Activated CD8-positive, alpha-beta memory T cell treated with anti-CD3 and anti-CD28 coated beads, Interleukin-2, amount 10 ng/mL, durations not matched to agents 7 days and 5 days (primary cell): Measurements from ENCODE around the gene GFER. TPM values are rescaled to one million over a fixed set of nuclear protein-coding genes. Genes with fewer than 3 reads are reported as not detected.
"Not testable (repeated sequence)": the region's sequence is repeated elsewhere in the genome, so short reads cannot be mapped to it uniquely, and the experiment has no call there.

Source experiments
- ATAC-seq: fragments of 150-1000 bp; cut with Tn5 transposase; one replicate; pipeline ENCODE4 v1.10.0; 2021; ENCODE audit warnings: moderate library complexity
- CTCF ChIA-PET: fragments of 350-600 bp; sonication (Branson Sonifier 250); formaldehyde crosslinking; loops from one replicate; lab custom pipeline; 2021; ENCODE audit warnings: antibody characterized with exemption; lab: Charles Lee
- DNase-seq: peaks from one replicate; pipeline ENCODE4 v3.0.0-alpha.2; 2020
- H3K27ac Mint-ChIP-seq: one replicate; pipeline ENCODE4 v1.8.0; 2021; ENCODE audit warnings: mild to moderate bottlenecking, mixed read lengths
- H3K27me3 Mint-ChIP-seq: one replicate; pipeline ENCODE4 v1.8.0; 2021; ENCODE audit warnings: mixed read lengths
- H3K36me3 Mint-ChIP-seq: one replicate; pipeline ENCODE4 v1.8.0; 2021; ENCODE audit warnings: mild to moderate bottlenecking, mixed read lengths
- H3K4me1 Mint-ChIP-seq: one replicate; pipeline ENCODE4 v1.8.0; 2021; ENCODE audit warnings: mixed read lengths
- H3K4me3 Mint-ChIP-seq: one replicate; pipeline ENCODE4 v1.8.0; 2021; ENCODE audit warnings: mild to moderate bottlenecking, moderate library complexity, mixed read lengths
- H3K9me3 Mint-ChIP-seq: one replicate; pipeline ENCODE4 v1.8.0; 2022; ENCODE audit warnings: low read depth, mixed read lengths
- total RNA-seq, 2 experiments: library from RNA; stranded (reverse); gene quantifications; one replicate each; pipeline ENCODE4 v1.2.3, GENCODE V29; 2021

Gene GFER
- total RNA-seq, 2 experiments from 2014 or later = 33.5 to 40.9 TPM

DNA sequence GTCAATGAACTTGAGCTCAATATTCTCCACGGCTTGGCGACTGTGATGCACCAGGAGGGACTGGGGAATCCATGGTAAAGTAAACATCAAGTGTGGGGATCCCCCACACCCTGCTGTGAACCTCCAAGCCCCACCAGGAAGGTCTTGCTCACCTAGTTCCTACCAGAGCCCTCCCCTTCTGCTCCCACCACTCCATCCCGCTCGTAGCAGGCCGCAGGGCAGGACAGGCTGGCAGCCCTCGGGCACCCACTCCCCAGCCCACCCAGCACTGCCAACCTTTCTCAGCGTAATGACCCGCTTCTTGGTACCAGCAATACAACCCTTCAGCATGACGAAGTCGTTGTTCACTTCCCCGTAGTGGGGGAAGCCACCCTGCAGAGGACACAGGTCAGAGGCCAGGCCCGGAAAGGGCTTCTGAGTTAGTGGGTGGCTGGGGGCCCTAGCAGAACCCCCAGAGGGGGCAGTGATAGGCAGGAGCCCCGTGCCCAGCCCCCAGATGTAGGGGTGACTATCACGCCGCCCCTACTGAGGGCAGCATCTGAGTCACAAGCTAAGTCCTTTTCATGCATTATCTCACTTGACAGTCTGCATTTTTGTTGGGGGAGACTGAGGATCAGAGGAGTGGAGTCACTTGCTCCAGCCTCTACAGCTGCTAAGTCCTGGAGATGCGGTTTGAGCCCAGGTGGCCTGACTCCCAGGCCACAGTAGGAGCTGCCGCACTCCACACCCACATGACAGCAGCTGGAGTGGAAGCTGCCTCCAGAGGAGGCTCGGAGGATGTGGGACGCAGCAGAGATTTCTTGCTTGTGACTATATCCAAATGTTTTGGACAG is 38.2 kb upstream of the GFER start:
- no peak overlapping the region for H3K27ac Mint-ChIP-seq
- H3K36me3 Mint-ChIP-seq = no peaks in the 10 kb centered on the region
- H3K27me3 Mint-ChIP-seq = no peaks in the 10 kb centered on the region
- no peaks in the 10 kb centered on the region for H3K9me3 Mint-ChIP-seq
- H3K4me3 Mint-ChIP-seq = no peak overlapping the region
- peaks cover 26% of the 10 kb centered on the region for H3K4me1 Mint-ChIP-seq
- ATAC-seq (no peak), DNase-seq (no peak)
- CTCF ChIA-PET = interaction anchor here (0.8 to 1.2 kb wide), 2 partner anchors 17 to 20 kb away, joined by 3 read pairs; no protein-coding TSS in a partner anchor

DNA sequence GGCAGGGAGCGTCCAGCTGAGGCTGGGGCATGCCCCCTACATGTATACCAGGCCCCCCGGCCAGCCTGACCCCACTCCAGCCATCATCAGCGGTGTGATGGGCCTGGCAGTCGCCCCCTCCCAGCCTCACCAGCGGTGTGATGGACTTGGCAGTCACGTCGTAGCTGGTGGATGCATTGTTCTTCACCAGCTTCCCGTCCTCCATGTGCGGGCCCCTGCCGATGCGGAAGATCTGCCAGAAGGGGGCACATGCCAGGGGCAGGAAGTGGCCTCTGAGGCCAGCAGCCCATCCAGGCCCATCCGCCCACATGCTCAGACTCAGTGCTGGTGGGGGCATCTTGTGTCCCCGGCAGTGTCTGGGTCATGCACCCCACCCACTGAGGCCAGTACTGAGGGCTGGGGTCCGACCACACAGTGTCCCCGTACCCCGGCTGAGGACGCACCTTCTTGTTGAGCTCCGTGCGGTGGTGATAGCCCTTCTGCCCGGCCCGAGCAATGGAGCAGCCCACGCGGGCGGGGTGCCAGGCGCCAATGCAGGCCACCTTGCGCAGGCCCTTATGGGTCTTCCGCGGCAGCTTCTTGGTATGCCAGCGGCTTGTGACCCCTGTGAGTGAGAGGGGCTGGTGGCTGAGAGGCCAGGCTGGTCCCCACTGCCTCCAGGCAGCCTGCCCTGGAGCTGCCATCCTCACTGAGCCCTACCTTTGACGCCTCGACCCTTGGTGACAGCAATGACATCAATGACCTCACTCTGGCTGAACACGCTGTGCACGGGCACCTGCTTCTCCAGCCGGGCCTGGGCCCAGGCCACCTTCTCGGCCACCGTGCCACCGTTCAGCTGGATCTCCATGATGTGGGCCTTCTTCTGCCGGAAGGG is 37.3 kb upstream of the GFER start:
- DNase-seq = no peak
- H3K36me3 Mint-ChIP-seq = no peaks in the 10 kb centered on the region
- H3K9me3 Mint-ChIP-seq = no peaks in the 10 kb centered on the region
- H3K4me1 Mint-ChIP-seq = peaks cover 23% of the 10 kb centered on the region
- ATAC-seq = no peak
- no peaks in the 10 kb centered on the region for H3K27me3 Mint-ChIP-seq
- no peak overlapping the region for H3K27ac Mint-ChIP-seq
- CTCF ChIA-PET = no interaction called here
- H3K4me3 Mint-ChIP-seq = no peak overlapping the region

DNA sequence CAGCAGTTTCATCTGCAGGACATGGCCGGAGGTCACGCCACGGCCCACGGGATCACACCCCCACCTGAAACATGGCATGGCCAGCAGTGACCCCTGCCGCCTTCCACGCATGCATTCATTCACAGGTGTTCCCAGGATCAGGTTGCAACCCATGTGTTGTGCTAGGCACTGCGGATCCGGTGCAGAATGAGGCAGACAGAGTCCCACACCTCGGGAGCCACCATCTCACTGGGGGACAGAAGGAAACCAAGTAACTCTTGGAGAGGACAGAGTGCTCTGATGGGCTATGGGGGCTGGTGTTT is 36.7 kb upstream of the GFER start:
- Mint-ChIP-seq H3K9me3 (no peaks in the 10 kb centered on the region), H3K4me1 (peaks cover 17% of the 10 kb centered on the region), H3K36me3 (no peaks in the 10 kb centered on the region), H3K4me3 (no peak overlapping the region), H3K27me3 (no peaks in the 10 kb centered on the region), H3K27ac (no peak overlapping the region)
- ATAC-seq (no peak), DNase-seq (no peak)
- CTCF ChIA-PET = no interaction called here

DNA sequence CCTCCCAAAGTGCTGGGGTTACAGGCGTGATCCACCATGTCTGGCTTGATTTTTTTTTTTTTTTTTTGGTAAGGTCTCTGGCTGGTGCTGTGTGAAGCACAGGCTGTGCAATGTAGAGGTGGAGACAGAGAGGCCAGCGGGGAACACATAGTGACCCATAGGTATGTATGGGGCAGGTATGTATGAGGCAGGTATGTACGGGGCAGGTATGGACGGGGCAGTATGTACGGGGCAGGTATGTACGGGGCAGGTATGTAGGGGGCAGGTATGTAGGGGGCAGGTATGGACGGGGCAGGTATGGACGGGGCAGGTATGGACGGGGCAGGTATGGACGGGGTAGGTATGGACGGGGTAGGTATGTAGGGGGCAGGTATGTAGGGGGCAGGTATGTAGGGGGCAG is 34.5 kb upstream of the GFER start:
- Mint-ChIP-seq H3K9me3 (no peaks in the 10 kb centered on the region), H3K36me3 (no peaks in the 10 kb centered on the region), H3K4me3 (no peak overlapping the region), H3K27ac (no peak overlapping the region), H3K4me1 (peaks cover 5% of the 10 kb centered on the region), H3K27me3 (no peaks in the 10 kb centered on the region)
- CTCF ChIA-PET = interaction anchor here (1.2 kb wide), 1 partner anchor 36 kb away, joined by 3 read pairs; no protein-coding TSS in a partner anchor
- DNase-seq (no peak), ATAC-seq (no peak)

DNA sequence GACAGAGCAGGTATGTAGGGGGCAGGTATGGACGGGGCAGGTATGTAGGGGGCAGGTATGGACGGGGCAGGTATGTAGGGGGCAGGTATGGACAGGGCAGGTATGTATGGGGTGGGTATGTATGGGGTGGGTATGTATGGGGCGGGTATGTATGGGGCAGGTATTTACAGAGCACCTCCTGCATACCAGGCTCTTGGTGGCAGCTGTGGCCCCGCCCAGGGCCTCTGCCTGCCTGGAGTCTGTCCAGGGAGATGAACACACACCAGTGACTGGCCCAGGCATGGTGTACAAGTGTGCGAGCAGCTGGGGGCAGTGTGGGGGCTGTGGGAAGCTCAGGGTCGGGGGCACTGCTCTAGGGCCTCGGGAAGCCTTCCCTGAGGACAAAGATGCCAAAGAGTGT is 33.9 kb upstream of the GFER start:
- ATAC-seq (no peak), DNase-seq (no peak)
- Mint-ChIP-seq H3K27me3 (no peaks in the 10 kb centered on the region), H3K4me3 (no peak overlapping the region), H3K4me1 (peaks cover 2% of the 10 kb centered on the region), H3K36me3 (no peaks in the 10 kb centered on the region), H3K9me3 (no peaks in the 10 kb centered on the region), H3K27ac (no peak overlapping the region)
- CTCF ChIA-PET = interaction anchor here (1.2 kb wide), 1 partner anchor 35 kb away, joined by 3 read pairs; no protein-coding TSS in a partner anchor

DNA sequence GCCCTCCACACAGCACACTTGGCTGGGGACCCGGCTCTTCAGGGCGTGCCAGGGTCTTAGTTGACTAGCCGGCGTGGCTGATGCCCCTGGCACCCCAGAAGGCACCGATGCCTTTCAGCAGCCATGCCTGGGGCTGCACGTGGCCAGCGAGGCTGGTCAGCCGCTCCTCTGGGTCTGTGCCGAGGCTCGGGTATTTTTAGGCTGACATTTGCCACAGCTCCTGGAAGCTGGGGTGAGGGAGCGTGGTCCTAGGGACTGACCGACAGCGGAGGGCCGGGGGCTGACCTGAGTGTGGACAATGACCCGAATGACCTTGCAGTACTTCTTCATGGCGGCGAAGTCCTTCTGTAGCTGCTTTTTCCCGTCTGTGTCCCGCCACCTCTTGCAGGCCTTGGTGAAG is 33.4 kb upstream of the GFER start:
- Mint-ChIP-seq H3K4me1 (peaks cover 2% of the 10 kb centered on the region), H3K4me3 (no peak overlapping the region), H3K27ac (no peak overlapping the region), H3K9me3 (no peaks in the 10 kb centered on the region), H3K36me3 (no peaks in the 10 kb centered on the region), H3K27me3 (no peaks in the 10 kb centered on the region)
- no peak for ATAC-seq
- DNase-seq = no peak
- CTCF ChIA-PET = interaction anchor here (1.2 kb wide), 2 partner anchors 35 to 54 kb away, joined by 3 read pairs; no protein-coding TSS in a partner anchor

DNA sequence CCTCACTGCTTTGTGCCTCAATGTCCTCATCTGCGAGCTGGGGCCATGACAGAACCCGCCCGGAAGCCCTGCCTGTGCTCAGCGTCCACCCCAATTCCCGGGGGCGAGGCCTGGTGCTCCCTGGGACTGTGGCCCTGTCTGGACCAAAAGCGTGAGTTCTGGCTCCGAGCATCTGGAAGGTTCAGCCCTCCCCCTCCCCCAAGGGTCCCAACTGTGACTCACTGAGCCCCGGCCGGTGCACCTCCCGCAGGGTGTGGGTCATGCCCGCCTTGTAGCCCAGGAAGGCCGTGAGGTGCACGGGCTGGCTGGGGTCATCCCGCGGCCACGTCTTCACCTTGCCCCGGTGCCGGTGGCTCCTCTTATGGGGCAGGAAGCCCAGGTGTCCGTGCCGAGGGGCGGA is 30.3 kb upstream of the GFER start:
- H3K27me3 Mint-ChIP-seq = peaks cover 2% of the 10 kb centered on the region
- no peak overlapping the region for H3K4me3 Mint-ChIP-seq
- no peak overlapping the region for H3K27ac Mint-ChIP-seq
- CTCF ChIA-PET = no interaction called here
- DNase-seq = no peak
- H3K4me1 Mint-ChIP-seq = peaks cover 5% of the 10 kb centered on the region
- no peaks in the 10 kb centered on the region for H3K9me3 Mint-ChIP-seq
- H3K36me3 Mint-ChIP-seq = no peaks in the 10 kb centered on the region
- no peak for ATAC-seq

DNA sequence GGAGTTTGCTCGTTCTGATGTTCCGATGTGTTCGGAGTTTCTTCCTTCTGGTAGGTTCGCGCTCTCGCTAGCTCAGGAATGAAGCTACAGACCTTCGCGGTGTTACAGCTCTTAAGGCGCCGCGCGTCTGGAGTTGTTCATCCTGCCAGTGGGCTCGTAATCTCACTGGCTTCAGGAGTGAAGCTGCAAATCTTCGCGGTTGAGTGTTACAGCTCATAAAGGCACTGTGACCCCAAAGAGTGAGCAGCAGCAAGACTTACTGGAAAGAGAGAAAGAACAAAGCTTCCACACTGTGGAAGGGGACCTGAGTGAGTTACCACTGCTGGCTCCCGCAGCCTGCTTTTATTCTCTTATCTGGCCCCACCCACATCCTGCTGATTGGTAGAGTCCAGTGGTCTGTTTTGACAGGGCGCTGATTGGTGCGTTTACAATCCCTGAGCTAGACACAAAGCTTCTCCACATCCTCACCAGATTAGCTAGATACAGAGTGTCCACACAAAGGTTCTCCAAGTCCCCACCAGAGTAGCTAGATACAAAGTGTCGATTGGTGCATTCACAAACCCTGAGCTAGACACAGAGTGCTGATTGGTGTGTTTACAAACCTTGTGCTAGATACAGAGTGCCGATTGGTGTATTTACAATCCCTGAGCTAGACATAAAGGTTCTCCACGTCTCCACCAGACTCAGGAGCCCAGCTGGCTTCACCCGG is 26.4 kb upstream of the GFER start:
- not testable (repeated sequence) for ATAC-seq, H3K4me3 Mint-ChIP-seq, H3K27me3 Mint-ChIP-seq, H3K9me3 Mint-ChIP-seq, DNase-seq, H3K27ac Mint-ChIP-seq
- CTCF ChIA-PET = interaction anchor here (0.9 to 1.6 kb wide), 2 partner anchors 15 to 24 kb away, joined by 3 to 4 read pairs; partner anchors contain the start of genes MSRB1 and NOXO1
- Mint-ChIP-seq H3K4me1 (peaks cover 32% of the 10 kb centered on the region), H3K36me3 (peaks cover 17% of the 10 kb centered on the region)

DNA sequence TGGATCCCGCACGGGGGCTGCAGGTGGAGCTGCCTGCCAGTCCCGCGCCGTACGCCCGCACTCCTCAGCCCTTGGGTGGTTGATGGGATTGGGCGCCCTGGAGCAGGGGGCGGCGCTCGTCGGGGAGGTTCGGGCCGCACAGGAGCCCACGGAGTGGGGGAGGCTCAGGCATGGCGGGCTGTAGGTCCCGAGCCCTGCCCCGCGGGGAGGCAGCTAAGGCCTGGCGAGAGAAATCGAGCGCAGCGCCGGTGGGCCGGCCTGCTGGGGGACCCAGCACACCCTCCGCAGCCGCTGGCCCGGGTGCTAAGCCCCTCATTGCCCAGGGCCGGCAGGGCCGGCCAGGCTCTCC is 25.9 kb upstream of the GFER start:
- not testable (repeated sequence) for H3K27me3 Mint-ChIP-seq, H3K9me3 Mint-ChIP-seq, H3K27ac Mint-ChIP-seq, ATAC-seq, H3K4me3 Mint-ChIP-seq, DNase-seq
- CTCF ChIA-PET = interaction anchor here (0.9 to 1.6 kb wide), 2 partner anchors 15 to 24 kb away, joined by 3 to 4 read pairs; partner anchors contain the start of genes MSRB1 and NOXO1
- peaks cover 22% of the 10 kb centered on the region for H3K36me3 Mint-ChIP-seq
- peaks cover 36% of the 10 kb centered on the region for H3K4me1 Mint-ChIP-seq

DNA sequence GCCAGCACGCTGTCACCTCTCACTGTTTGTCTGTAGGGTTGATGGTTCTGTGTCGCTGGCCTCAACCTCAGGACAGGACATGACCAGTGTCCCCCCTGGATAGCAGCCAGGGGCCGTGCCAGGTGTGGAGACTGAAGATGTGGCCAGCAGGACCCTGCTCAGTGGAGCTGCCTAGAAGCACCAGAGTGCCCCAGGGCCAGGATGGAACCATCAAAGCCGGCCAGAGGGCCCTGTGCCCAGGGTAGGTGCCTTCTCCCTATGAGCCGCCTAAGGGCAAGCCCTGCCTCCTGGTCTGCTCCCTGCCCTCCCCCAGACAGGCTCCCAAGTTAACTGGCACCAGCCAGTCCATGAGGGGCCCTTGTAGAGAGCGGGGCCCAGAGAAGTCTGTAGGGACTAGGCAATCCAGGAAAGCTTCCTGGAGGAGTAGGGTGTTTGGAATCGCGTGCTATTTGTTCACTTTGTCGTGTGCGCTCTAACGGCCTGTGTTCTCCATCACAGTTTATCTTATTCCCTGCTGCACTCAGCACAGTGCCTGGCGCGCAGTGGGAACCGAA is 25.2 kb upstream of the GFER start:
- H3K4me1 Mint-ChIP-seq = peaks cover 43% of the 10 kb centered on the region
- ATAC-seq = peak; percentile 0
- peak overlapping the region; percentile 88 for H3K4me3 Mint-ChIP-seq
- no peaks in the 10 kb centered on the region for H3K9me3 Mint-ChIP-seq
- peak overlapping the region; percentile 94 for H3K27ac Mint-ChIP-seq
- CTCF ChIA-PET = interaction anchor here (2.9 kb wide), 1 partner anchor 45 kb away, joined by 10 read pairs; no protein-coding TSS in a partner anchor
- no peak for DNase-seq
- H3K36me3 Mint-ChIP-seq = peaks cover 29% of the 10 kb centered on the region
- H3K27me3 Mint-ChIP-seq = peaks cover 2% of the 10 kb centered on the region

DNA sequence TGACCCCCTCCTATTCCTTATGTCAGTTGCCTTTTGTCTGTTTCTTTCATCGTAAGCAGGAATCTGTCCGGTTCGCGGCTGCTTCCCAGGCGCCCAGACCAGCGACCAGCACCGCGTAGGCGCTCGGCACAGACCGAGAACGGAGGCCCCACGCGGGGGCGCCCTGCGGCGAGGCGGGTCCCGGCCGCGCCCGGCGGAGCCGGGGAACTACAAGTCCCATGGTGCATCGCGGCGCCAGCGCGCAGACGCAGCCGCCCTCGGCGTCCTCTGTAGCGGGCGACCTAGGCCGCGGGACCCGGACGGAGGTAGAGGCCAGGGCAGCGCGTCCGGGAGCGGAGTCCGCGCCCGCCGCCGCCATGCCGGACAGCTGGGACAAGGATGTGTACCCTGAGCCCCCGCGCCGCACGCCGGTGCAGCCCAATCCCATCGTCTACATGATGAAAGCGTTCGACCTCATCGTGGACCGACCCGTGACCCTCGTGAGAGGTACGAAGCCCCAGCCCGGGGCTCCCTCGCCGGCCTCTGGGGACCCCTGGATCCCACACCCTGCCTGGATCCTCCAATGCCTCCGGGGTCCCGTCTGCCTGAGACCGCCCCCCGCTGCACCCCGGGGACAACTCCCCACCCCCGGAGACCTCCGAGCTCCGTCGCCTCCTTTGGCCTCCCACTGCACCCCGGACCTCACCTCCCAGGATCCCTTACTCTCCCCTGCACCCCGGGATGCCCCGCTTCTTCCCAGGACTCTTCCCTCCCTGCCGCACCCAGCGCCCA is 24.5 kb upstream of the GFER start, which contains the start of gene NDUFB10:
TSS of gene NDUFB10 (plus strand) at position 270 of the 771 bp plus-strand sequence. CDS start at position 357, 87 bp downstream.
- Mint-ChIP-seq H3K27me3 (peaks cover 2% of the 10 kb centered on the region), H3K4me3 (peak within 1 kb of the TSS; percentile 88), H3K9me3 (no peaks in the 10 kb centered on the region), H3K4me1 (peaks cover 45% of the 10 kb centered on the region), H3K36me3 (peaks cover 34% of the 10 kb centered on the region), H3K27ac (peak within 1 kb of the TSS; percentile 94)
- ATAC-seq = peak; percentile 81
- CTCF ChIA-PET = interaction anchor here (1.1 to 2.9 kb wide), 3 partner anchors 15 to 44 kb away, joined by 5 to 10 read pairs (median 5); partner anchors contain the start of gene GFER
- DNase-seq = peak; percentile 92
